Type B pancreatic cell (in vitro differentiated cells): ENCODE data around the gene HYAL1. TPM values are rescaled to one million over a fixed set of nuclear protein-coding genes. Genes with fewer than 3 reads are reported as not detected.

ENCODE experiments used
- DNase-seq: peaks from one replicate; pipeline ENCODE4 v3.0.0; 2021; ENCODE audit warnings: mixed read lengths; ENCODE audit not compliant: unreplicated experiment; ENCODE audit errors: extremely low spot score
- H3K27ac Mint-ChIP-seq: 2 replicates; pipeline ENCODE4 v1.8.0; 2021; ENCODE audit warnings: mild to moderate bottlenecking, mixed read lengths
- H3K27me3 Mint-ChIP-seq: 2 replicates; pipeline ENCODE4 v1.8.0; 2021; ENCODE audit warnings: mixed read lengths
- H3K36me3 Mint-ChIP-seq: 2 replicates; pipeline ENCODE4 v1.8.0; 2021; ENCODE audit warnings: mixed read lengths
- H3K4me1 Mint-ChIP-seq: one replicate; pipeline ENCODE4 v1.8.0; 2021; ENCODE audit warnings: mixed read lengths; ENCODE audit not compliant: unreplicated experiment
- H3K4me3 Mint-ChIP-seq: 2 replicates; pipeline ENCODE4 v1.8.0; 2021; ENCODE audit warnings: mild to moderate bottlenecking, mixed read lengths
- H3K9me3 Mint-ChIP-seq: 2 replicates; pipeline ENCODE4 v1.8.0; 2021; ENCODE audit warnings: mixed read lengths
- total RNA-seq: library from RNA; stranded (reverse); gene quantifications from 2 replicates; pipeline ENCODE4 v1.2.1, GENCODE V29; 2021; ENCODE audit warnings: low replicate concordance
- TF ChIP-seq, protein P1 (sequence below): fragments of 200-600 bp; sonication (generic); conservative IDR thresholded peaks from 2 replicates; pipeline ENCODE4 v1.5.0; 2021; ENCODE audit warnings: antibody characterized with exemption, mild to moderate bottlenecking

The HYAL1 gene
- total RNA-seq, 1 donor from 2014 or later: 3.7 TPM

DNA sequence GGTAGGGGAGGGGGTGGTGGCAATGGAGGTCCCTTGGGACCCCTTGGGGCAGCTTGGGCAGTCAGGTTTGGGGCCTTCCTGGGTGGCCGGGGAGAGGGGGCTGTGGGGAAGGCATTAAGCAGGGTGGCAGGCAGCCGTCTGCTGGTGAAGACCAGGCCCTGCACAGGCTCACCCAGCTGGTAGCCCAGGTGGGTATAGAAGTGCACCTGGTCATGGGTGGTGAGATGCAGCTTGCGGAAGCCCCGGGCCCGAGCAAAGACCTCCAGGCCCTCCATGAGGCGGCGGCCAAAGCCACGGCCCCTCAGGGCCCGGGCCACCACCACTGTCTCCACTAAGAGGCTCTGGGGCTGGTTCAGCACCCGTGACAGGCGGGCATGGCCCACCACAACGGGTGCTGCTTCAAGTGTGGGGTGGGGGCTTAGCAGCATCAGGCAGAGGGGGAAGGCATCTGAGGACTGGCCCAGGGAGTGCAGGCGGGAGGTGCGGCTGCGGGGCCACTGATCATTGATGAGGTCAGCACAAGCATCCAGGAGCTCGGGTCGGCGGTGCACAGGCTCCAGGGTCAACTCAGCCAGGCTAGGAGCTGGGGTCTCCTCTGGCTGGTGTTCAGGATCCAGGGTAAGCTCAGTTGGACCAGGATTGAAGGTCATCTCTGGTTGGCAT is 6.5 kb downstream of the HYAL1 start:
- no peak overlapping the region for H3K27ac Mint-ChIP-seq
- no peaks in the 10 kb centered on the region for H3K27me3 Mint-ChIP-seq
- H3K4me1 Mint-ChIP-seq: peaks cover 19% of the 10 kb centered on the region
- no peak overlapping the region for H3K4me3 Mint-ChIP-seq
- TF ChIP-seq, protein P1, sequence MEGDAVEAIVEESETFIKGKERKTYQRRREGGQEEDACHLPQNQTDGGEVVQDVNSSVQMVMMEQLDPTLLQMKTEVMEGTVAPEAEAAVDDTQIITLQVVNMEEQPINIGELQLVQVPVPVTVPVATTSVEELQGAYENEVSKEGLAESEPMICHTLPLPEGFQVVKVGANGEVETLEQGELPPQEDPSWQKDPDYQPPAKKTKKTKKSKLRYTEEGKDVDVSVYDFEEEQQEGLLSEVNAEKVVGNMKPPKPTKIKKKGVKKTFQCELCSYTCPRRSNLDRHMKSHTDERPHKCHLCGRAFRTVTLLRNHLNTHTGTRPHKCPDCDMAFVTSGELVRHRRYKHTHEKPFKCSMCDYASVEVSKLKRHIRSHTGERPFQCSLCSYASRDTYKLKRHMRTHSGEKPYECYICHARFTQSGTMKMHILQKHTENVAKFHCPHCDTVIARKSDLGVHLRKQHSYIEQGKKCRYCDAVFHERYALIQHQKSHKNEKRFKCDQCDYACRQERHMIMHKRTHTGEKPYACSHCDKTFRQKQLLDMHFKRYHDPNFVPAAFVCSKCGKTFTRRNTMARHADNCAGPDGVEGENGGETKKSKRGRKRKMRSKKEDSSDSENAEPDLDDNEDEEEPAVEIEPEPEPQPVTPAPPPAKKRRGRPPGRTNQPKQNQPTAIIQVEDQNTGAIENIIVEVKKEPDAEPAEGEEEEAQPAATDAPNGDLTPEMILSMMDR: no peak
- H3K36me3 Mint-ChIP-seq: no peaks in the 10 kb centered on the region
- no peaks in the 10 kb centered on the region for H3K9me3 Mint-ChIP-seq
- DNase-seq: no peak

DNA sequence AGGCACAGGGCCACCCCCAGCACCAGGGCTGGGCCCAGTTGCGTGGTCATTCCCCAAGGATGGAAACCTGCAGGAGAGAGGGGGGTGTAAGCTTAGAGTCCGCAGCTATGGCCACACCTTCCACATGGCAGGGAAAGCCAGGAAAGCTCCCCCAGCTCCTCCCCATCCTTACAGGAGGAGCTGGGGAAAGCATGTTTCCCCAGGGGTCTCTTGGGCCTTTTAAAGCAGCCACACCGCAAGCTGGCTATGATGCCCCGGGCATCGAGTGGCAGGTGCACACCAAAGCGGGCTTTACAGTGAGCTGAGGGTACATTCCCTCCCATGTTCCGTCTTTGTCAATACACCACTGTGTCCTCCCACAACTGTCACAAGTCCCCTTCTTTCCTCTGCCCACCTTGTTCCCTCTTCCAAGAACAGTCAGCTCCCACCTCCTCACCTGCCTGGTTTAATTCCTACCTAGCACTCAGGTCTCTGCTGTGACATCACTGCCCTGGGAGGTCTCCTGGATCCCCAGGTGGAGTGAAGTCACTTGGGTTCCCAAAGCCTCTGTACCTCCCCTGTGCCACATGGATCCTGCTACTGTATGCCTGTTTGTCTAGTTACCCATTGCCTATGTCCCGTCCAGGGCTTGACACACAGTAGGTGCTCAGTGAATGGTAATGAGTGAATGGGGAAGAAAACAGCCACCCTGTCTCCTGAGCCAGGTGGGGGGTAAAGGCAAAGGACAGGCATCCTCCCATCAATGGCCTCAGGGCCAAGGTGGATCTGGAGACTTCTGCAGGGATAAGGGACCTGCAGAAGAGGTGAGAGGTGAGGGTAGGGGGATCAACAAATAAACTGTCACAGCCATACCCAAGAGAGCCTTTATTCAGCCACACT is 7.6 kb downstream of the HYAL1 start:
- DNase-seq: no peak
- H3K4me3 Mint-ChIP-seq: peak overlapping the region; percentile 50
- H3K36me3 Mint-ChIP-seq: no peaks in the 10 kb centered on the region
- H3K27ac Mint-ChIP-seq: no peak overlapping the region
- no peaks in the 10 kb centered on the region for H3K9me3 Mint-ChIP-seq
- no peaks in the 10 kb centered on the region for H3K27me3 Mint-ChIP-seq
- TF ChIP-seq, protein P1: no peak
- H3K4me1 Mint-ChIP-seq: peaks cover 25% of the 10 kb centered on the region

GRCh38 chr3:50294492-50295403 is 8.6 kb downstream of the HYAL1 start:
- Mint-ChIP-seq H3K4me3 (no peak overlapping the region), H3K4me1 (peaks cover 18% of the 10 kb centered on the region), H3K27me3 (no peaks in the 10 kb centered on the region), H3K27ac (peak overlapping the region; percentile 23), H3K36me3 (no peaks in the 10 kb centered on the region), H3K9me3 (no peaks in the 10 kb centered on the region)
- no peak for DNase-seq
- TF ChIP-seq, protein P1: no peak

DNA sequence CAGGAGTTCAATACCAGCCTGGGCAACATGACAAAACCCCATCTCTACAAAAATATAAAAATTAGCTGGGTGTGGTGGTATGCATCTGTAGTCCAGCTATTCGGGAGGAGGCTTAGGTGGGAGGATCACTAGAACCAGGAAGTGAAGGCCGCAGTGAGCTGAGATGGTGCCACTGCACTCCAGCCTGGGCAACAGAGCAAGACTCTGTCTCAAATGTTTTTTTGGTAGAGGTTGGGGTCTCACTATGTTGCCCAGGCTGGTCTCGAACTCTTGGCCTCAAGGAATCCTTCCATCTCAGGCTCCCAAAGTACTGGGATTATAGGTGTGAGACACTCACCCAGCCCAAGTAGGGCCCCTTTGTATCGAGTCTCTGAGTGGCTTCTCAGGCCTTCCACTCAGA is 9.3 kb downstream of the HYAL1 start:
- Mint-ChIP-seq H3K9me3 (no peaks in the 10 kb centered on the region), H3K27ac (peak overlapping the region; percentile 46), H3K27me3 (no peaks in the 10 kb centered on the region), H3K36me3 (no peaks in the 10 kb centered on the region), H3K4me1 (peaks cover 15% of the 10 kb centered on the region), H3K4me3 (no peak overlapping the region)
- TF ChIP-seq, protein P1: no peak
- DNase-seq: no peak

DNA sequence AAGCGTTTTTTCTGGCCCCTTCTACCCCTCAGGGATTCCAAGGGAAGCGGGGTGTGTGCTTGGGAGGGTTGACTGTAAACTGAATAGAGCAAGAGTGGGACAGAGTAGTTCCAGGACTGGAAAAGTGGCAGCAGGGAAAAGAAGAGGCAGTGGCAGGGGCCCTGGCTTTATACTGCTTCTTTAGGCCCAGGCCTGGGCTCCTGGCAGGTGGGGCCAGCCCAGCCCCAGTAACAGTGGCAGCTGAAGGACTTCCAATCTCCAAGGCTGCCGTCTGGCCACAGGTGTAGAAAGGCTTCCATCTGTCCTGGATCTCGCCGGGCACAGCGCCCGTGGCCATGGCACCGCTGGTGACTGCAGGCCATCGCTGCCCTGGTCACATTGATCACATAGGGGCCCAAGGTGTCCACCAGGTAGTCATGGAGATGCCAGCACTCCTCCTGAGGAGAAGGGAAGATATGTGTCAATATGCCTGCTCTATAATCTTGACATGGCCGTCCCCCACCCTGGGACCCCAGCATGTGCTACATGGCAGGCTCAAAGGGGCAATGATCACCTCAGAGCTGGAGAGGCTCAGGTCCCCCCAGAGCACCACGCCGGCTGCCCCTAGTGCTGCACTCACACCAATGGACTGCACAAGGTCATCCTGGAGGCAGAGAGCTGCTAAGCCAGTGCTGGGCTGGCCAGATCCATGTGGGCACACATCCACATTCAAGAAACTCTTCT is 10.1 kb downstream of the HYAL1 start:
- no peaks in the 10 kb centered on the region for H3K36me3 Mint-ChIP-seq
- H3K4me3 Mint-ChIP-seq: peak overlapping the region; percentile 91
- H3K4me1 Mint-ChIP-seq: peaks cover 13% of the 10 kb centered on the region
- no peaks in the 10 kb centered on the region for H3K9me3 Mint-ChIP-seq
- TF ChIP-seq, protein P1: no peak
- DNase-seq: no peak
- peak overlapping the region; percentile 99 for H3K27ac Mint-ChIP-seq
- no peaks in the 10 kb centered on the region for H3K27me3 Mint-ChIP-seq
